OCI-LY7 (cell line): Measurements from ENCODE around the gene NALF2.

Experiments
- CTCF ChIP-seq: fragments of 200-600 bp; sonication (generic); conservative IDR thresholded peaks from 2 replicates; pipeline ENCODE4 v1.5.1; 2014; ENCODE audit warnings: mild to moderate bottlenecking, antibody characterized with exemption, low read length, moderate library complexity, mixed read lengths
- EZH2phosphoT487 ChIP-seq: fragments of 200-600 bp; sonication (generic); IDR thresholded peaks from 2 replicates; pipeline ENCODE4 v1.6.1; 2018; ENCODE audit warnings: low read depth, borderline replicate concordance, mild to moderate bottlenecking, mixed run types, antibody characterized with exemption, low read length, moderate library complexity, mixed read lengths

- no peak for TF ChIP-seq CTCF
- no peak for TF ChIP-seq EZH2phosphoT487
These were observed at the start of gene NALF2 for GRCh38 chrX:69503782-69504625.
